Heart left ventricle (tissue), 16 donors: ENCODE measurements around the gene NLRP9. TPM values are rescaled to one million over a fixed set of nuclear protein-coding genes. Genes with fewer than 3 reads are reported as not detected.
"Not testable (repeated sequence)": the region's sequence is repeated elsewhere in the genome, so short reads cannot be mapped to it uniquely, and the experiment has no call there.

Experiments used
- ATAC-seq, 4 donors: fragments of 200-7000 bp; cut with Tn5 transposase; one replicate each; pipeline ENCODE4 v1.9.1; 2020 to 2022; ENCODE audit warnings: moderate library complexity in 4 of 4, mild to moderate bottlenecking in 3 of 4, moderate number of reproducible peaks in 1 of 4
- DNase-seq, 5 donors: peaks; one replicate each; pipeline ENCODE4 v3.0.0-alpha.2; 2020
- H3K27ac ChIP-seq, 12 donors: fragments of 200-600 bp; sonication (generic) in 4 of 12; one replicate each; pipeline versions ENCODE4 v1.5.0 to v1.8.0; 2016 to 2022; ENCODE audit warnings: mild to moderate bottlenecking in 2 of 12
- H3K27me3 ChIP-seq, 9 donors: fragments of 200-600 bp; sonication (generic) in 2 of 9; one replicate each; pipeline versions ENCODE4 v1.5.1 to v1.8.0; 2016 to 2022; ENCODE audit warnings: mild to moderate bottlenecking in 3 of 9
- H3K36me3 ChIP-seq, 9 donors: fragments of 200-600 bp; sonication (generic) in 2 of 9; one replicate each; pipeline versions ENCODE4 v1.5.0 to v1.8.0; 2018 to 2022; ENCODE audit warnings: mild to moderate bottlenecking in 2 of 9
- H3K4me1 ChIP-seq, 12 donors: fragments of 200-600 bp; sonication (generic) in 4 of 12; one replicate each; pipeline versions ENCODE4 v1.5.0 to v1.8.0; 2016 to 2022; ENCODE audit warnings: mild to moderate bottlenecking in 3 of 12
- H3K4me3 ChIP-seq, 12 donors: fragments of 200-600 bp; sonication (generic) in 4 of 12; one replicate each; pipeline versions ENCODE4 v1.5.0 to v1.8.0; 2017 to 2022; ENCODE audit warnings: mild to moderate bottlenecking in 9 of 12, moderate library complexity in 4 of 12
- H3K9me3 ChIP-seq, 12 donors: fragments of 200-600 bp; sonication (generic) in 4 of 12; one replicate each; pipeline versions ENCODE4 v1.5.0 to v1.8.0; 2016 to 2022; ENCODE audit warnings: mild to moderate bottlenecking in 1 of 12
- CTCF ChIP-seq, 12 donors: fragments of 200-600 bp; sonication (generic) in 4 of 12; IDR thresholded peaks; one replicate each; pipeline versions ENCODE4 v1.5.0 to v1.8.0; 2018 to 2022; ENCODE audit warnings: antibody characterized with exemption in 12 of 12, mild to moderate bottlenecking in 5 of 12
- POLR2A ChIP-seq, 2 donors: fragments of 450-650 bp; IDR thresholded peaks; one replicate each; pipeline ENCODE4 v1.6.1; 2017; ENCODE audit warnings: antibody characterized with exemption in 2 of 2, mild to moderate bottlenecking in 2 of 2, moderate library complexity in 2 of 2
- WGBS, 4 donors: extraction: QIAGEN DNeasy Blood & Tissue Kit in 2 of 4; methylation state at CpG; one replicate each; pipeline versions ENCODE4 v1.1.5 to v1.1.7; 2013 to 2018; 5-methylcytosine and 5-hydroxymethylcytosine counted together
- intact Hi-C, 10 donors: fragments of 100-400 bp; cut with DNase I; formaldehyde crosslinking; loops; one replicate each; pipeline versions ENCODE4 v1.11.1 to v1.14.2; 2022
- polyA plus RNA-seq, 2 donors: library from polyadenylated mRNA; stranded (reverse); fragments of 200-250 nt; gene quantifications; one replicate each; pipeline ENCODE4 v1.2.3, GENCODE V29; 2013
- total RNA-seq, 9 donors: library from RNA; depleted of rRNA in 2 of 9; stranded (reverse); fragments of >200 nt in 2 of 9; fragmentation: NEBNext Ultra II Directional in 3 of 9; extraction: Animal tissue kit (Norgen Biotek cat#: 25700) in 3 of 9; gene quantifications; one replicate each; pipeline versions ENCODE4 v1.1.0 to v1.2.4, GENCODE V29; 2016 to 2023
- donor health status: ischemic (EF 13 %, LVEDD 7.1; RV severe dilation, severe dysfunction).
- donor health status: healthy with polysubstance abuse.
- donor health status: DM: no; HTN: yes; CAD: no.
- donor health status: DM: no; HTN: no; CAD: no.
- donor health status: ischemic (EF 25% LVEDD 6.9; RV normal size, moderate dysfunction).
- donor health status: ischemic (EF 25% LVEDD 5.7; RV mildly dilated, moderate dysfunction).
- donor health status: healthy.
- donor health status: DM: yes; HTN: yes; CAD: no.
- donor health status: ischemic (EF 35%, LVEDD 5.7; RV mildly dilated, moderate dysfunction).
- donor health status: nonischemic (EF 11% LVEDD 7.7; RV severe dilation, severe dysfunction).
- donor health status: DM: yes; HTN: yes; CAD: no.
- donor health status: PGD.
- donor health status: ischemic (EF 29% LVEDD 5.4; RV normal size, mild dysfunction).
- donor health status: nonischemic (EF 23%, LVEDD 6.1; RV moderate dilation, normal function).

NLRP9 gene
- total and polyA plus RNA-seq, 11 donors: not detected

DNA sequence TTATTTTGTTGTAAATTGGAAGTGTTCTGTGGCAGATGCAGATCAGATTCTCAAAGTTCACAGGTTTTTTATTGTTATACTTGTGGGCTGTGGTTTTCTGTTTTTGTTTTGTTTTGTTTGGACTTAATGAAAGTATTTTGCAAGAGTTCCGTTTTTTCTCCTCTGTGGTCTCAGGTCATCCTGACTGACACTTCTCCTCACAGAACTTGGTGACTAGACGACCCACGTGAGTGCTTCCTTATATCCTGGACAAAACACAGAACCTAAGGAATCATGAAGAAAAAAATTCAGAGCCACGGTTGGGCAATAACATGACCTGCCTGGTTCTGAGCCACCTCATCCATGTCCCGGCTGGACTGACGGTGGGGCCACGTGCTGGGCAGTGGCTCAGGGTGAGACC lies 28.3 kb upstream of the NLRP9 start:
- peak in 1 of 5 donors; percentile 28 for DNase-seq
- peaks cover 0 to 10% (median 0%) of the 10 kb centered on the region in 12 donors for H3K9me3 ChIP-seq
- intact Hi-C loops: no loop called here

GRCh38 chr19:55758797-55759196 lies 20.6 kb upstream of the NLRP9 start, which contains the start of gene RFPL4A:
TSS of gene RFPL4A (plus strand) at chr19:55759097. CDS start at chr19:55761801, 2,704 bp downstream.
- H3K9me3 ChIP-seq, intact Hi-C loops, ATAC-seq, DNase-seq, H3K4me1 ChIP-seq, H3K36me3 ChIP-seq, H3K4me3 ChIP-seq, H3K27ac ChIP-seq, H3K27me3 ChIP-seq: not testable (repeated sequence)
- WGBS, 4 donors: 80 to 90% (median 84%) methylated on average over 2 to 3 of the region's 3 CpGs

More for the DNA sequence above, 28.3 kb upstream of the NLRP9 start:
- H3K4me1 ChIP-seq: no peaks in the 10 kb centered on the region
- H3K27me3 ChIP-seq: peaks cover 0 to 16% (median 0%) of the 10 kb centered on the region in 9 donors
- no peak overlapping the region for H3K27ac ChIP-seq
- TF ChIP-seq CTCF (IDR thresholded peaks at IDR 0.05) (no peak), POLR2A (IDR thresholded peaks at IDR 0.05) (no peak)
- no peak overlapping the region for H3K4me3 ChIP-seq
- 59 to 75% (median 67%) methylated on average over 7 of the region's 7 CpGs for WGBS, 4 donors
- ATAC-seq: no peak
- H3K36me3 ChIP-seq: no peaks in the 10 kb centered on the region

- ATAC-seq, H3K4me1 ChIP-seq, H3K27me3 ChIP-seq, H3K9me3 ChIP-seq, intact Hi-C loops, H3K36me3 ChIP-seq, H3K27ac ChIP-seq, DNase-seq, H3K4me3 ChIP-seq: not testable (repeated sequence)
- WGBS, 4 donors: 73 to 77% (median 75%) methylated on average over 4 of the region's 4 CpGs
Measured at GRCh38 chr19:55756808-55757207, 18.6 kb upstream of the NLRP9 start.

- Histone ChIP-seq H3K4me1 (no peaks in the 10 kb centered on the region), H3K4me3 (no peak overlapping the region), H3K27ac (no peak overlapping the region), H3K36me3 (no peaks in the 10 kb centered on the region), H3K27me3 (peaks cover 0 to 7% (median 0%) of the 10 kb centered on the region in 9 donors), H3K9me3 (no peaks in the 10 kb centered on the region)
- no peak for TF ChIP-seq POLR2A (IDR thresholded peaks at IDR 0.05)
- intact Hi-C loops: no loop called here
- DNase-seq (no peak), ATAC-seq (no peak)
- WGBS, 4 donors: 65 to 78% (median 69%) methylated on average over 3 of the region's 3 CpGs
Measured at GRCh38 chr19:55753401-55753800, 15.2 kb upstream of the NLRP9 start.

- DNase-seq: no peak
- TF ChIP-seq POLR2A (IDR thresholded peaks at IDR 0.05): no peak
- 81 to 90% (median 88%) methylated on average over 6 of the region's 6 CpGs for WGBS, 4 donors
Measured at GRCh38 chr19:55750715-55751114, 12.5 kb upstream of the NLRP9 start.

DNA sequence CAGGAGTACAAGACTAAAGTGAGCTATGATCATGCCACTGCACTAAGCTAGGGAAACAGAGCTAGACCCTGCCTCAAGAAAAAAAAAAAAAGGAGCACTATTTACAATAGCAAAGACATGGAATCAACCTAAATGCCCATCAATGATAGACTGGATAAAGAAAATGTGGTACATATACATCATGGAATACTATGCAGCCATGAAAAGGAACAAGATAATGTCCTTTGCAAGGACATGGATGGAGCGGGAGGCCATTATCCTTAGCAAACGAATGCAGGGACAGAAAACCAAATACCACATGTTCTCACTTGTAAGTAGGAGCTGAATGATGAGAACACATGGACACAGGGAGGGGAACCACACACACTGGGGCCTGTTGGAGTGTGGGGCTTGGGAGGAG lies 7.8 kb downstream of the NLRP9 start:
- 74 to 84% (median 81%) methylated on average over 2 of the region's 2 CpGs for WGBS, 4 donors
- H3K4me1 ChIP-seq, H3K27me3 ChIP-seq, DNase-seq, ATAC-seq, H3K9me3 ChIP-seq, intact Hi-C loops, H3K36me3 ChIP-seq, H3K4me3 ChIP-seq, H3K27ac ChIP-seq: not testable (repeated sequence)

More at GRCh38 chr19:55750715-55751114, 12.5 kb upstream of the NLRP9 start:
- intact Hi-C loops: no loop called here
- no peaks in the 10 kb centered on the region for H3K36me3 ChIP-seq
- H3K4me1 ChIP-seq: no peaks in the 10 kb centered on the region
- peaks cover 0 to 7% (median 0%) of the 10 kb centered on the region in 9 donors for H3K27me3 ChIP-seq
- no peaks in the 10 kb centered on the region for H3K9me3 ChIP-seq
- ATAC-seq: no peak
- no peak overlapping the region for H3K4me3 ChIP-seq
- no peak overlapping the region for H3K27ac ChIP-seq

- DNase-seq (no peak), ATAC-seq (no peak)
- peaks cover 0 to 43% (median 18%) of the 10 kb centered on the region in 9 donors for H3K27me3 ChIP-seq
- H3K4me3 ChIP-seq: no peak overlapping the region
- no peak overlapping the region for H3K27ac ChIP-seq
- intact Hi-C loops: no loop called here
- H3K9me3 ChIP-seq: peaks cover 0 to 19% (median 0%) of the 10 kb centered on the region in 12 donors
- H3K4me1 ChIP-seq: no peaks in the 10 kb centered on the region
- TF ChIP-seq POLR2A (IDR thresholded peaks at IDR 0.05) (no peak), CTCF (IDR thresholded peaks at IDR 0.05) (no peak)
- WGBS, 4 donors: 85 to 92% (median 91%) methylated on average over 8 of the region's 8 CpGs
- no peaks in the 10 kb centered on the region for H3K36me3 ChIP-seq
Measured at GRCh38 chr19:55723491-55723890, 14.7 kb downstream of the NLRP9 start.
